Adrenal gland (tissue), 5 donors: ENCODE measurements around the gene SRBD1.

Source experiments
- POLR2A ChIP-seq, 2 donors: fragments of 450-650 bp; IDR thresholded peaks; one replicate each; pipeline ENCODE4 v1.6.1; 2017; ENCODE audit warnings: antibody characterized with exemption in 2 of 2, mild to moderate bottlenecking in 2 of 2, moderate library complexity in 1 of 2
- TF ChIP-seq, protein P1 (sequence below), 6 experiments: fragments of 450-650 bp in 4 of 6; fragments of 200-600 bp in 2 of 6; sonication (generic) in 1 of 6; IDR thresholded peaks; 1 replicate in 5 of 6; 2 replicates in 1 of 6; pipeline versions ENCODE4 v1.5.1 to v1.8.0; 2016 to 2021; ENCODE audit warnings: antibody characterized with exemption in 6 of 6, mild to moderate bottlenecking in 2 of 6, moderate library complexity in 1 of 6
- donor health status: DM: no; HTN: no; CAD: no.

DNA sequence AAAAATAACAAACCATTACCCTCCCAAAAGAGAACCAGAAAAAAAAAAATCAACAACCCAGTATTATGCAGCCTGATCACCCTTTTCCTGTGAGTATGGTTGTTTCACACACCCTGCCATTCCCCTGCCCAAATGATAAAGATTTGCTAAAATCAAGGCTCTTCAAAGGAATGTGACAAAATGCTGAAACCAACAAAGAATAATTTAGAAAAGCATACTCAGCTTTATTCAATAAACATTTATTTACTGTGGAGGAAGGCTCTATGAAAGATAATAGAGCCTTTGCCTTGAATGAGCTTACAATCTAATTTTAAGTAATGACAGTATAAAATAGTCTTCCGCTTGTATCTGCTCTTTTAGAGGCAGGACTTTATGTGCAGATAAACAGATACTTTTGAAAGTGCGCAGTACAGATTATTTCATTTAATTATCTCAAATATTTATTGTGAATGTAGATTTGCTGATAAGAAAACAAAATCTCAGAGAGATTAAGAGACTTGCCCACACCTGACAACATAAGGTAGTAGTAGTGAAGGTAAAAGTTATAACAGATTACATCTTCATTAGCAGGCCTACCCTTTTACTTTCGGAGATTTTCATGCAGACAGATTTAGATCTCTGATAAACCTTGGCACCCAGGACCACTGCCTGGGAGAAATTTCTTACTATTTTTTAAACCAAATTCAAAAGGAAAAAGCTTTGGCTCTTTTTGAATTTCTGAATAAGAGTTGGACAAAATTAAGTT, 211.9 kb downstream of the SRBD1 start:
- TF ChIP-seq, protein P1, sequence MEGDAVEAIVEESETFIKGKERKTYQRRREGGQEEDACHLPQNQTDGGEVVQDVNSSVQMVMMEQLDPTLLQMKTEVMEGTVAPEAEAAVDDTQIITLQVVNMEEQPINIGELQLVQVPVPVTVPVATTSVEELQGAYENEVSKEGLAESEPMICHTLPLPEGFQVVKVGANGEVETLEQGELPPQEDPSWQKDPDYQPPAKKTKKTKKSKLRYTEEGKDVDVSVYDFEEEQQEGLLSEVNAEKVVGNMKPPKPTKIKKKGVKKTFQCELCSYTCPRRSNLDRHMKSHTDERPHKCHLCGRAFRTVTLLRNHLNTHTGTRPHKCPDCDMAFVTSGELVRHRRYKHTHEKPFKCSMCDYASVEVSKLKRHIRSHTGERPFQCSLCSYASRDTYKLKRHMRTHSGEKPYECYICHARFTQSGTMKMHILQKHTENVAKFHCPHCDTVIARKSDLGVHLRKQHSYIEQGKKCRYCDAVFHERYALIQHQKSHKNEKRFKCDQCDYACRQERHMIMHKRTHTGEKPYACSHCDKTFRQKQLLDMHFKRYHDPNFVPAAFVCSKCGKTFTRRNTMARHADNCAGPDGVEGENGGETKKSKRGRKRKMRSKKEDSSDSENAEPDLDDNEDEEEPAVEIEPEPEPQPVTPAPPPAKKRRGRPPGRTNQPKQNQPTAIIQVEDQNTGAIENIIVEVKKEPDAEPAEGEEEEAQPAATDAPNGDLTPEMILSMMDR (IDR thresholded peaks at IDR 0.05), result no peak
- TF ChIP-seq POLR2A (IDR thresholded peaks at IDR 0.05), result no peak
